K562 (cell line): Measurements from ENCODE around the gene TNFRSF18. TPM values are rescaled to one million over a fixed set of nuclear protein-coding genes. Genes with fewer than 3 reads are reported as not detected.

Experiments used
- ATAC-seq: fragments of 200-7000 bp; cut with Tn5 transposase; 3 replicates; pipeline ENCODE4 v1.9.1; 2020; ENCODE audit warnings: moderate library complexity
- BruUV-seq: library from RNA; stranded (reverse); fragments of 400-500 nt; replicated peaks from 2 replicates; lab custom pipeline; 2021; lab: Mats Ljungman, UMichigan
- CTCF ChIA-PET: fragments of 300-600 bp; formaldehyde crosslinking; extraction: SDS; loops from one replicate; lab custom pipeline; 2021; ENCODE audit warnings: low intra/inter-chr PET ratio; lab: Yijun Ruan, JAX
- POLR2A ChIA-PET: fragments of 300-600, 350-650 bp; sonication (Branson Sonifier 250); formaldehyde crosslinking; extraction: SDS; loops from one replicate; lab custom pipeline; 2021; ENCODE audit warnings: antibody characterized with exemption, inconsistent platforms; lab: Yijun Ruan, JAX
- DNase-seq, 4 experiments: peaks; one replicate each; pipeline versions ENCODE4 v3.0.0 to v3.0.0-alpha.2; 2011 to 2018; ENCODE audit warnings: low spot score in 3 of 4, mixed read lengths in 3 of 4; ENCODE audit errors: extremely low read depth in 1 of 4
- FAIRE-seq: peaks from 2 replicates; lab custom pipeline; 2011; peaks lifted over from hg19 to GRCh38; lab: Jason Lieb, UNC
- H2AFZ ChIP-seq: 2 replicates; pipeline ENCODE4 v1.6.0; 2011; ENCODE audit warnings: low read depth, low read length, control low read depth, inconsistent platforms
- H3K27ac ChIP-seq: fragments of 200-600 bp; 3 replicates; pipeline ENCODE4 v1.8.0; 2011; ENCODE audit warnings: low read depth, mild to moderate bottlenecking, control low read depth, inconsistent platforms, low read length, moderate library complexity, mixed read lengths; ENCODE audit errors: extremely low read depth
- H3K27me3 ChIP-seq, 2 experiments: fragments of 300-600 bp in 1 of 2; 2 replicates in 1 of 2; 3 replicates in 1 of 2; pipeline versions ENCODE4 v1.6.0 to v1.8.0; 2011; ENCODE audit warnings: inconsistent platforms in 2 of 2, low read length in 2 of 2, mild to moderate bottlenecking in 1 of 2, mixed read lengths in 1 of 2, moderate library complexity in 1 of 2; ENCODE audit not compliant: control insufficient read depth in 2 of 2, insufficient read depth in 2 of 2
- H3K36me3 ChIP-seq: fragments of 300-600 bp; 3 replicates; pipeline ENCODE4 v1.8.0; 2011; ENCODE audit warnings: mild to moderate bottlenecking, low read length, inconsistent platforms; ENCODE audit not compliant: control insufficient read depth, insufficient read depth
- H3K4me1 ChIP-seq, 2 experiments: fragments of 200-600 bp in 1 of 2; replicated peaks in 1 of 2; 2 replicates in 1 of 2; 3 replicates in 1 of 2; pipeline versions ENCODE4 v1.5.1 to v1.8.0; 2011; ENCODE audit warnings: inconsistent platforms in 2 of 2, low read length in 2 of 2, mild to moderate bottlenecking in 1 of 2, mixed read lengths in 1 of 2, moderate library complexity in 1 of 2; ENCODE audit not compliant: control insufficient read depth in 2 of 2, insufficient read depth in 2 of 2
- H3K4me2 ChIP-seq: 2 replicates; pipeline ENCODE4 v1.6.1; 2011; ENCODE audit warnings: low read length, control low read depth, inconsistent platforms, mixed read lengths; ENCODE audit not compliant: insufficient read depth
- H3K4me3 ChIP-seq: fragments of 200-600 bp; sonication (generic), shearing (Covaris generic); 2 replicates; pipeline ENCODE4 v1.5.1; 2016; ENCODE audit warnings: control low read depth, inconsistent platforms
- H3K79me2 ChIP-seq: fragments of 200-600 bp; 3 replicates; pipeline ENCODE4 v1.8.0; 2011; ENCODE audit warnings: low read length, inconsistent platforms; ENCODE audit not compliant: control insufficient read depth, insufficient read depth
- H3K9ac ChIP-seq, 2 experiments: 2 replicates each; pipeline versions ENCODE4 v1.6.0 to v1.6.1; 2011; ENCODE audit warnings: low read depth in 2 of 2, low read length in 2 of 2, control low read depth in 1 of 2, inconsistent platforms in 1 of 2, mild to moderate bottlenecking in 1 of 2, mixed read lengths in 1 of 2; ENCODE audit not compliant: insufficient read depth in 1 of 2
- H3K9me1 ChIP-seq: one replicate; pipeline ENCODE4 v1.6.0; 2011; ENCODE audit warnings: inconsistent platforms, mild to moderate bottlenecking, low read length, moderate library complexity; ENCODE audit not compliant: control insufficient read depth, insufficient read depth
- H3K9me3 ChIP-seq: replicated peaks from 2 replicates; pipeline ENCODE4 v1.5.1; 2011; ENCODE audit warnings: low read depth, low read length, inconsistent platforms; ENCODE audit not compliant: control insufficient read depth, insufficient read depth
- H4K20me1 ChIP-seq: replicated peaks from 2 replicates; pipeline ENCODE4 v1.6.1; 2011; ENCODE audit warnings: low read length, inconsistent platforms, mixed read lengths; ENCODE audit not compliant: control insufficient read depth, insufficient read depth
- EWSR1 ChIP-seq: fragments of 450-650 bp; IDR thresholded peaks from 2 replicates; pipeline ENCODE4 v1.6.1; 2018; ENCODE audit warnings: borderline replicate concordance, mild to moderate bottlenecking, low read depth, moderate library complexity; ENCODE audit not compliant: partially characterized antibody
- IRF9 ChIP-seq: fragments of 450-650 bp; IDR thresholded peaks from 2 replicates; pipeline ENCODE4 v1.6.1; 2016; ENCODE audit warnings: missing biosample characterization, missing genetic modification characterization
- JUND ChIP-seq, 2 experiments: IDR thresholded peaks; 2 replicates in 1 of 2; 3 replicates in 1 of 2; pipeline ENCODE4 v1.6.1; 2011; ENCODE audit warnings: borderline replicate concordance in 2 of 2, low read depth in 2 of 2, low read length in 2 of 2, improper control_type of control experiment in 1 of 2, missing biosample characterization in 1 of 2, missing genetic modification characterization in 1 of 2, missing genetic modification reagents in 1 of 2
- NCOA4 ChIP-seq: fragments of 450-650 bp; IDR thresholded peaks from 2 replicates; pipeline ENCODE4 v1.6.1; 2018; ENCODE audit warnings: mild to moderate bottlenecking; ENCODE audit not compliant: partially characterized antibody
- POLR2G ChIP-seq: fragments of 200-400 bp; formaldehyde crosslinking; IDR thresholded peaks from 2 replicates; pipeline ENCODE4 v1.6.1; 2017; ENCODE audit warnings: low read depth, mild to moderate bottlenecking, antibody characterized with exemption, low read length, moderate library complexity
- ZNF143 ChIP-seq: sonication (generic); formaldehyde crosslinking; IDR thresholded peaks from 2 replicates; pipeline ENCODE4 v1.9.0; 2022; ENCODE audit warnings: mild to moderate bottlenecking, missing genetic modification reagents
- WGBS: fragments of 100-300 bp; shearing (Covaris generic); methylation state at CpG from one replicate; pipeline ENCODE4 v1.1.6; 2016; ENCODE audit warnings: low coverage, mixed read lengths; ENCODE audit not compliant: insufficient coverage; ENCODE audit errors: missing lambda C conversion rate; 5-methylcytosine and 5-hydroxymethylcytosine counted together
- in situ Hi-C: fragments of 300-500 bp; cut with MboI; formaldehyde crosslinking; loops from 4 replicates; pipeline ENCODE4 v1.15.0; 2018; ENCODE audit warnings: inconsistent platforms, mixed read lengths
- intact Hi-C: fragments of 100-400 bp; cut with micrococcal nuclease; formaldehyde crosslinking; loops from 2 replicates; pipeline ENCODE4 v1.14.2; 2022
- polyA plus RNA-seq, 8 experiments: library from polyadenylated mRNA; depleted of rRNA in 4 of 8; stranded (reverse) in 5 of 8; unstranded in 3 of 8; fragments of >200 nt; fragmentation: Nextera tagmentation in 2 of 8; fragmentation: Illumina TruSeq in 1 of 8; extraction: Ambion mirVana in 2 of 8; extraction: Trizol in 1 of 8; gene quantifications; 2 replicates each; pipeline versions ENCODE4 v1.2.1 to v1.2.3, GENCODE V29; 2011 to 2014; ENCODE audit warnings: inconsistent platforms in 1 of 8, missing spikeins in 1 of 8
- total RNA-seq, 7 experiments: library from RNA; depleted of rRNA in 6 of 7; stranded (reverse); fragments of >200 nt in 6 of 7; fragmentation: Illumina TruSeq in 2 of 7; extraction: Trizol in 2 of 7; gene quantifications; 2 replicates each; pipeline versions ENCODE4 v1.2.1 to v1.2.3, GENCODE V29; 2011 to 2021; ENCODE audit warnings: low replicate concordance in 1 of 7
- TF ChIP-seq, protein P1 (sequence below), 2 experiments: IDR thresholded peaks; 2 replicates each; pipeline ENCODE4 v1.6.1; 2011; ENCODE audit warnings: borderline replicate concordance in 1 of 2, control low read depth in 1 of 2, low read depth in 1 of 2, low read length in 1 of 2, mild to moderate bottlenecking in 1 of 2, mixed read lengths in 1 of 2, moderate library complexity in 1 of 2; ENCODE audit not compliant: insufficient read depth in 1 of 2, insufficient read length in 1 of 2, poor library complexity in 1 of 2, severe bottlenecking in 1 of 2; ENCODE audit errors: extremely low read depth in 1 of 2
- TF ChIP-seq, protein P2 (sequence below): fragments of 250-450 bp; sonication (Bioruptor Pico); IDR thresholded peaks from 2 replicates; pipeline ENCODE4 v1.9.0; 2021; ENCODE audit warnings: mild to moderate bottlenecking
- TF ChIP-seq, protein P3 (sequence below): fragments of 250-450 bp; sonication (Bioruptor Pico); IDR thresholded peaks from 2 replicates; pipeline ENCODE4 v1.5.0; 2021

Gene TNFRSF18
- total and polyA plus RNA-seq, 9 of the 15 experiments (the other 6 are each of a cell fraction or from before 2014, with no cell fraction given), result 0.24 to 0.27 TPM; not detected in 7

DNA sequence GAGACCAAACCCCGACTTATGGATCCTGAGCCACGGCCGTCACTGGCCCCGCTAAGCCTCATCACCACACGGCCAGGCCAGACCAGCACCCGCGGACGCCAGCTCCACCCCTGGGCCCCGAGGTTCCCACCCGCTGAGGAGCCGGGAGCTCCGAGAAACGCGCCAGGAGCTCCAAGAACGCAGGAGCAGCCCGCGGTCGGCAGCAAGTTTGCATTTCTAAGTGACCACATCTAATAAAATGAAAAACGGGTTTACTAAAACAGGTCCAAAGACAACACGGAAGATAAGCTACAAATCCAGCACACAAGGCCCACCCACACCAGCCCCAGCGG lies 48.2 kb upstream of the TNFRSF18 start:
- in situ Hi-C loops, result no loop called here
- ATAC-seq, result no peak
- CTCF ChIA-PET, result no interaction called here

DNA sequence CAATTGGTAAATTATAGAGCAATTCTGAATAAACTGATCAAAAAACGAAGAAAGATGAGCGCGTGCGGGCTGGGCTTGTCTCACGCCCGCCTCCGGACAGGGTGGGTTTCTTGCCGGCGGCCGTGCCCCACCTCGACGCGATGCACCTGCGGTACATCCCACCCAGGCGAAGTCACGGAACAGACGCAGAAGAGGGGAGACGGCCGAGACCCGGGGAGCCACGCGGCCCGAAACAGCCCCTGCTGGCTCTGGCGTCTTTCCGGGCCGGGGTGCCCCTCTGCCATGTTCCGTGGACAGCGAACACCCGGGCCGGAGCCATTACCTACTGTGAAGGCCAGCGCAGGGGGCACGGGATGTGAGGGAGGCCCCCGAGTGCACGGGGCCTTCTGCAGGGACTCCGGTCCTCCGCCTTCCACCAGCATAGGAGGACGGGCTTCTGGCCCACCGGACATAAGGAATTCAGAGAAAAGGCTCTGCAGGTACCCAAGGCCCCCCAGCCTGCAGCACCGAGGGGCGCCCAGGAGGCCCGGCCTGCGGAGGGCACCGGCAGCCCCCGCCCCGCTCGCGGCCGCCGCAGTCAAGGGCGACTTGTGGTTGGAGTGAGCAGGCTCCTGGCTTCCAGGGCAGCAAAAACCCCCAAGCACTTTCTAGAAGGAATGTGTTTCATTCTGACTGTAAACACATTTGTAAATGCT lies 47.7 kb upstream of the TNFRSF18 start:
- H3K27me3 ChIP-seq, result no peaks in the 10 kb centered on the region
- H3K36me3 ChIP-seq, result peaks cover 68% of the 10 kb centered on the region; the same call in 2 of the 3 replicates
- FAIRE-seq, result no peak
- no peak overlapping the region for H3K4me3 ChIP-seq
- 96% methylated on average over 47 of the region's 50 CpGs for WGBS
- in situ Hi-C loops (no loop called here), intact Hi-C loops (loop anchor here (5.0 kb wide), 1 partner anchor 132 kb away; no protein-coding TSS in a partner anchor)
- no peaks in the 10 kb centered on the region; the same call in 2 of the 3 replicates for H3K79me2 ChIP-seq
- H4K20me1 ChIP-seq, result no peaks in the 10 kb centered on the region; the same call in 1 of the 2 replicates
- no peak overlapping the region for H3K9ac ChIP-seq
- ChIA-PET POLR2A (interaction anchor here (1.7 kb wide), 1 partner anchor 23 kb away, joined by 4 read pairs; the partner anchor contains the start of genes B3GALT6 and SDF4), CTCF (no interaction called here)
- H3K9me1 ChIP-seq, result no peaks in the 10 kb centered on the region
- H3K27ac ChIP-seq, result no peak overlapping the region
- ATAC-seq, result no peak
- no TSS peak for BruUV-seq
- no peaks in the 10 kb centered on the region for H3K9me3 ChIP-seq
- H3K4me1 ChIP-seq, result peaks cover 0 to 49% of the 10 kb centered on the region in 2 experiments; a peak in 3 of 5 replicates
- H2AFZ ChIP-seq, result no peak overlapping the region
- no peak for DNase-seq
- no peak overlapping the region for H3K4me2 ChIP-seq
- TF ChIP-seq, protein P1, sequence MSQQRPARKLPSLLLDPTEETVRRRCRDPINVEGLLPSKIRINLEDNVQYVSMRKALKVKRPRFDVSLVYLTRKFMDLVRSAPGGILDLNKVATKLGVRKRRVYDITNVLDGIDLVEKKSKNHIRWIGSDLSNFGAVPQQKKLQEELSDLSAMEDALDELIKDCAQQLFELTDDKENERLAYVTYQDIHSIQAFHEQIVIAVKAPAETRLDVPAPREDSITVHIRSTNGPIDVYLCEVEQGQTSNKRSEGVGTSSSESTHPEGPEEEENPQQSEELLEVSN (IDR thresholded peaks at IDR 0.05; ENCODE audit: borderline replicate concordance in 1 of 2, extremely low read depth in 1 of 2, insufficient read depth in 1 of 2, insufficient read length in 1 of 2, low read depth in 1 of 2, low read length in 1 of 2, poor library complexity in 1 of 2, severe bottlenecking in 1 of 2), result no peak
- TF ChIP-seq IRF9 (tag), result no peak
- TF ChIP-seq NCOA4, result no peak
- TF ChIP-seq POLR2G, result peak; percentile 51
- TF ChIP-seq, protein P2, sequence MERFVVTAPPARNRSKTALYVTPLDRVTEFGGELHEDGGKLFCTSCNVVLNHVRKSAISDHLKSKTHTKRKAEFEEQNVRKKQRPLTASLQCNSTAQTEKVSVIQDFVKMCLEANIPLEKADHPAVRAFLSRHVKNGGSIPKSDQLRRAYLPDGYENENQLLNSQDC, result no peak
- TF ChIP-seq EWSR1, result no peak
- TF ChIP-seq JUND (IDR thresholded peaks at IDR 0.05; ENCODE audit: borderline replicate concordance, low read depth, low read length), result no peak
- TF ChIP-seq JUND (tag; IDR thresholded peaks at IDR 0.05; ENCODE audit: borderline replicate concordance, low read depth, low read length), result no peak

More for the DNA sequence above, 48.2 kb upstream of the TNFRSF18 start:
- POLR2A ChIA-PET, result interaction anchor here (1.4 to 1.7 kb wide), 2 partner anchors 9 to 23 kb away, joined by 3 to 4 read pairs; partner anchors contain the start of genes B3GALT6 and SDF4
- WGBS, result 86% methylated on average over 15 of the region's 21 CpGs
- Histone ChIP-seq H3K4me2 (no peak overlapping the region), H3K79me2 (peaks cover under 1% of the 10 kb centered on the region; the same call in 2 of the 3 replicates), H3K4me1 (peaks cover 0 to 52% of the 10 kb centered on the region in 2 experiments; a peak in 3 of 5 replicates), H3K9ac (no peak overlapping the region; a peak in 1 of 4 replicates), H3K9me1 (no peaks in the 10 kb centered on the region), H3K36me3 (peaks cover 73% of the 10 kb centered on the region; the same call in 2 of the 3 replicates), H4K20me1 (no peaks in the 10 kb centered on the region; the same call in 1 of the 2 replicates), H3K4me3 (no peak overlapping the region), H3K9me3 (no peaks in the 10 kb centered on the region), H3K27ac (no peak overlapping the region), H2AFZ (no peak overlapping the region), H3K27me3 (no peaks in the 10 kb centered on the region)
- no TSS peak for BruUV-seq
- TF ChIP-seq ZNF143 (CRISPR knock-in tag), result no peak
- TF ChIP-seq, protein P3, sequence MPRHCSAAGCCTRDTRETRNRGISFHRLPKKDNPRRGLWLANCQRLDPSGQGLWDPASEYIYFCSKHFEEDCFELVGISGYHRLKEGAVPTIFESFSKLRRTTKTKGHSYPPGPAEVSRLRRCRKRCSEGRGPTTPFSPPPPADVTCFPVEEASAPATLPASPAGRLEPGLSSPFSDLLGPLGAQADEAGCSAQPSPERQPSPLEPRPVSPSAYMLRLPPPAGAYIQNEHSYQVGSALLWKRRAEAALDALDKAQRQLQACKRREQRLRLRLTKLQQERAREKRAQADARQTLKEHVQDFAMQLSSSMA, result no peak
- no peak for FAIRE-seq
- no peak for DNase-seq
- intact Hi-C loops, result loop anchor here (5.0 kb wide), 1 partner anchor 132 kb away; no protein-coding TSS in a partner anchor
